B cell (primary cell): ENCODE measurements around the gene BLM. TPM values are rescaled to one million over a fixed set of nuclear protein-coding genes. Genes with fewer than 3 reads are reported as not detected.

Experiments used
- ATAC-seq: fragments of 200-7000 bp; cut with Tn5 transposase; one replicate; pipeline ENCODE4 v1.10.0; 2021; ENCODE audit warnings: low read depth, mild to moderate bottlenecking, moderate number of reproducible peaks, moderate library complexity
- CTCF ChIA-PET: fragments of 350-600 bp; sonication (Branson Sonifier 250); formaldehyde crosslinking; loops from one replicate; lab custom pipeline; 2021; ENCODE audit warnings: antibody characterized with exemption, inconsistent platforms; lab: Charles Lee
- POLR2A ChIA-PET: fragments of 350-600 bp; sonication (Branson Sonifier 250); formaldehyde crosslinking; loops from one replicate; lab custom pipeline; 2021; ENCODE audit warnings: antibody characterized with exemption; lab: Charles Lee
- DNase-seq: peaks from one replicate; pipeline ENCODE4 v3.0.0; 2013
- H2AFZ ChIP-seq: 2 replicates; pipeline ENCODE4 v1.6.1; 2012; ENCODE audit warnings: mild to moderate bottlenecking, low read depth, low read length; ENCODE audit not compliant: insufficient read depth, poor library complexity, severe bottlenecking
- H3K27ac ChIP-seq, 2 donors: 1 replicate in 1 of 2; 2 replicates in 1 of 2; pipeline ENCODE4 v1.5.1; 2012 to 2013; ENCODE audit warnings: low read length in 2 of 2, mild to moderate bottlenecking in 2 of 2, moderate library complexity in 1 of 2
- H3K27me3 ChIP-seq, 4 experiments: fragments of 200-600 bp in 1 of 4; sonication (generic) in 1 of 4; replicated peaks in 1 of 4; 1 replicate in 2 of 4; 2 replicates in 2 of 4; pipeline versions ENCODE4 v1.6.1 to v1.7.0; 2013 to 2016; ENCODE audit warnings: low read length in 3 of 4, mild to moderate bottlenecking in 2 of 4, mixed read lengths in 1 of 4, moderate library complexity in 1 of 4; ENCODE audit not compliant: insufficient read depth in 4 of 4, control insufficient read depth in 3 of 4; ENCODE audit errors: control extremely low read depth in 1 of 4
- H3K36me3 ChIP-seq, 2 experiments: replicated peaks in 1 of 2; 1 replicate in 1 of 2; 2 replicates in 1 of 2; pipeline versions ENCODE4 v1.6.1 to v1.7.1; 2013; ENCODE audit warnings: low read length in 1 of 2; ENCODE audit not compliant: insufficient read depth in 2 of 2, control insufficient read depth in 1 of 2; ENCODE audit errors: control extremely low read depth in 1 of 2, extremely low read depth in 1 of 2
- H3K4me1 ChIP-seq, 2 donors: fragments of 200-600 bp in 1 of 2; sonication (generic) in 1 of 2; 1 replicate in 1 of 2; 2 replicates in 1 of 2; pipeline versions ENCODE4 v1.5.1 to v1.6.1; 2013 to 2017; ENCODE audit warnings: low read length in 2 of 2; ENCODE audit not compliant: control insufficient read depth in 2 of 2, insufficient read depth in 2 of 2
- H3K4me2 ChIP-seq: replicated peaks from 2 replicates; pipeline ENCODE3; 2012; ENCODE audit warnings: mild to moderate bottlenecking, low read depth, low read length; ENCODE audit not compliant: poor library complexity, severe bottlenecking
- H3K4me3 ChIP-seq, 5 experiments: fragments of 200-600 bp in 1 of 5; sonication (generic) in 1 of 5; 1 replicate in 3 of 5; 2 replicates in 2 of 5; pipeline versions ENCODE4 v1.5.1 to v1.7.0; 2011 to 2016; ENCODE audit warnings: low read length in 4 of 5, mild to moderate bottlenecking in 4 of 5, low read depth in 2 of 5, control low read depth in 1 of 5, moderate library complexity in 1 of 5; ENCODE audit not compliant: insufficient read depth in 1 of 5; ENCODE audit errors: control extremely low read depth in 1 of 5, extremely low read depth in 1 of 5
- H3K79me2 ChIP-seq: fragments of 200-600 bp; sonication (generic); one replicate; pipeline ENCODE4 v1.6.0; 2016; ENCODE audit warnings: low read length; ENCODE audit not compliant: control insufficient read depth, insufficient read depth
- H3K9ac ChIP-seq: fragments of 200-600 bp; sonication (generic); 2 replicates; pipeline ENCODE4 v1.6.1; 2017; ENCODE audit warnings: mild to moderate bottlenecking, low read length, moderate library complexity
- H3K9me3 ChIP-seq, 3 donors: one replicate each; pipeline versions ENCODE4 v1.6.1 to v1.7.1; 2013; ENCODE audit warnings: low read length in 2 of 3; ENCODE audit not compliant: control insufficient read depth in 2 of 3, insufficient read depth in 1 of 3; ENCODE audit errors: control extremely low read depth in 1 of 3
- H4K20me1 ChIP-seq: 2 replicates; pipeline ENCODE4 v1.6.0; 2012; ENCODE audit warnings: mild to moderate bottlenecking, low read length; ENCODE audit not compliant: insufficient read depth, control insufficient read depth, poor library complexity, severe bottlenecking
- H3K27ac Mint-ChIP-seq: one replicate; pipeline ENCODE4 v1.8.0; 2021; ENCODE audit warnings: mixed read lengths
- H3K27me3 Mint-ChIP-seq: one replicate; pipeline ENCODE4 v1.8.0; 2021; ENCODE audit warnings: mixed read lengths
- H3K4me1 Mint-ChIP-seq: one replicate; pipeline ENCODE4 v1.8.0; 2021; ENCODE audit warnings: mixed read lengths
- H3K4me3 Mint-ChIP-seq: one replicate; pipeline ENCODE4 v1.8.0; 2021; ENCODE audit warnings: mixed read lengths
- H3K9me3 Mint-ChIP-seq: one replicate; pipeline ENCODE4 v1.8.0; 2022; ENCODE audit warnings: mixed read lengths; ENCODE audit not compliant: insufficient read depth
- CTCF ChIP-seq: fragments of 200-600 bp; IDR thresholded peaks from one replicate; pipeline ENCODE4 v1.8.0; 2022; ENCODE audit warnings: antibody characterized with exemption, mild to moderate bottlenecking
- EZH2 ChIP-seq: IDR thresholded peaks from 2 replicates; pipeline ENCODE4 v1.6.1; 2012; ENCODE audit warnings: borderline replicate concordance, low read depth, mild to moderate bottlenecking, moderate library complexity, low read length; ENCODE audit not compliant: insufficient read depth, poor library complexity, severe bottlenecking
- WGBS: methylation state at CpG from one replicate; pipeline ENCODE4 v1.1.5; 2013; ENCODE audit warnings: missing lambda C conversion rate; ENCODE audit not compliant: insufficient coverage; 5-methylcytosine and 5-hydroxymethylcytosine counted together
- intact Hi-C: fragments of 100-400 bp; cut with micrococcal nuclease; formaldehyde crosslinking; loops from one replicate; pipeline ENCODE4 v1.10.0; 2022
- polyA plus RNA-seq: library from polyadenylated mRNA; depleted of rRNA; stranded (reverse); fragments of >200 nt; gene quantifications from 2 replicates; pipeline ENCODE4 v1.2.3, GENCODE V29; 2012
- total RNA-seq, 2 donors: library from RNA; stranded (reverse); fragments of 120-200 nt in 1 of 2; gene quantifications; 1 replicate in 1 of 2; 2 replicates in 1 of 2; pipeline versions ENCODE4 v1.2.3 to v1.2.4, GENCODE V29; 2013 to 2022

The BLM gene
- total and polyA plus RNA-seq, 2 donors (not counting 1 experiment from before 2014, with no cell fraction given): 5.2 to 17.4 TPM

- H4K20me1 ChIP-seq: no peaks in the 10 kb centered on the region
- Mint-ChIP-seq H3K4me3 (no peak overlapping the region), H3K27ac (no peak overlapping the region), H3K9me3 (no peaks in the 10 kb centered on the region), H3K27me3 (no peaks in the 10 kb centered on the region), H3K4me1 (peaks cover 6% of the 10 kb centered on the region)
- H3K4me2 ChIP-seq: no peak overlapping the region
- ChIA-PET CTCF (interaction anchor here (1.0 kb wide), 1 partner anchor 111 kb away, joined by 3 read pairs; no protein-coding TSS in a partner anchor), POLR2A (interaction anchor here (0.7 kb wide), 1 partner anchor 22 kb away, joined by 3 read pairs; no protein-coding TSS in a partner anchor)
- no peak overlapping the region for H3K27ac ChIP-seq
- H3K79me2 ChIP-seq: no peaks in the 10 kb centered on the region
- ATAC-seq: no peak
- intact Hi-C loops: no loop called here
- TF ChIP-seq EZH2 (no peak), CTCF (no peak)
- H3K36me3 ChIP-seq: peaks cover 2 to 4% of the 10 kb centered on the region in 2 experiments
- H3K9me3 ChIP-seq: no peaks in the 10 kb centered on the region
- H3K9ac ChIP-seq: no peak overlapping the region
- no peak overlapping the region for H2AFZ ChIP-seq
- no peaks in the 10 kb centered on the region for H3K4me1 ChIP-seq
- H3K27me3 ChIP-seq: no peaks in the 10 kb centered on the region
- 95% methylated on average over 3 of the region's 5 CpGs for WGBS
- no peak for DNase-seq
- no peak overlapping the region for H3K4me3 ChIP-seq
These were observed 57.8 kb downstream of the BLM start for GRCh38 chr15:90774731-90775514.

GRCh38 chr15:90780916-90781315 lies 63.8 kb downstream of the BLM start:
- no peaks in the 10 kb centered on the region for H3K27me3 Mint-ChIP-seq
- H3K9ac ChIP-seq: peak overlapping the region; percentile 43
- WGBS: 67% methylated on average over 1 of the region's 3 CpGs
- ATAC-seq: no peak
- peaks cover 11 to 17% of the 10 kb centered on the region in 2 donors for H3K4me1 ChIP-seq
- peaks cover 35% of the 10 kb centered on the region for H3K4me1 Mint-ChIP-seq
- H3K36me3 ChIP-seq: no peaks in the 10 kb centered on the region
- ChIA-PET POLR2A (no interaction called here), CTCF (interaction anchor here (2.0 kb wide), 1 partner anchor 105 kb away, joined by 13 read pairs; no protein-coding TSS in a partner anchor)
- H3K9me3 Mint-ChIP-seq: no peaks in the 10 kb centered on the region
- TF ChIP-seq EZH2: no peak
- no peak for TF ChIP-seq CTCF
- H3K9me3 ChIP-seq: peaks cover 0 to 4% (median 0%) of the 10 kb centered on the region in 3 donors
- peak overlapping the region; percentile 31 for H3K4me2 ChIP-seq
- H3K27ac Mint-ChIP-seq: peak overlapping the region; percentile 50
- no peaks in the 10 kb centered on the region for H3K27me3 ChIP-seq
- peak overlapping the region; percentile 52 for H2AFZ ChIP-seq
- H3K4me3 ChIP-seq: no peak overlapping the region
- DNase-seq: no peak
- H3K4me3 Mint-ChIP-seq: peak overlapping the region; percentile 47
- no peaks in the 10 kb centered on the region for H3K79me2 ChIP-seq
- H3K27ac ChIP-seq: peak overlapping the region in 1 of 2 donors; percentile 21
- no peaks in the 10 kb centered on the region for H4K20me1 ChIP-seq
- intact Hi-C loops: no loop called here
